ENCODE data around the gene ZNF407.

ZNF407 gene

GRCh38 chr18:74632856-74633255 is 35.2 kb downstream of the ZNF407 start:
- DNase-seq = no peak
- Mint-ChIP-seq H3K4me3 (no peak overlapping the region), H3K27me3 (ENCODE audit: low read depth, poor library complexity) (no peaks in the 10 kb centered on the region), H3K9me3 (peaks cover 6% of the 10 kb centered on the region), H3K4me1 (peaks cover 58% of the 10 kb centered on the region), H3K27ac (peak overlapping the region; percentile 64), H3K36me3 (ENCODE audit: low read depth) (peaks cover 49% of the 10 kb centered on the region)
- TF ChIP-seq CTCF (IDR thresholded peaks at IDR 0.05) = no peak

- H3K4me1 Mint-ChIP-seq = peaks cover 58% of the 10 kb centered on the region
- peak overlapping the region; percentile 64 for H3K27ac Mint-ChIP-seq
- no peak for TF ChIP-seq CTCF (IDR thresholded peaks at IDR 0.05)
- H3K36me3 Mint-ChIP-seq (ENCODE audit: low read depth) = peaks cover 48% of the 10 kb centered on the region
- no peak for DNase-seq
- H3K9me3 Mint-ChIP-seq = peaks cover 6% of the 10 kb centered on the region
- H3K4me3 Mint-ChIP-seq = no peak overlapping the region
- no peaks in the 10 kb centered on the region for H3K27me3 Mint-ChIP-seq (ENCODE audit: low read depth, poor library complexity)
Measured at GRCh38 chr18:74633652-74634352, 36.1 kb downstream of the ZNF407 start.

GRCh38 chr18:74635224-74635975 is 37.7 kb downstream of the ZNF407 start:
- Mint-ChIP-seq H3K27me3 (ENCODE audit: low read depth, poor library complexity) (no peaks in the 10 kb centered on the region), H3K4me1 (peaks cover 57% of the 10 kb centered on the region), H3K9me3 (peaks cover 6% of the 10 kb centered on the region), H3K36me3 (ENCODE audit: low read depth) (peaks cover 45% of the 10 kb centered on the region), H3K4me3 (no peak overlapping the region), H3K27ac (peak overlapping the region; percentile 20)
- TF ChIP-seq CTCF (IDR thresholded peaks at IDR 0.05) = no peak
- DNase-seq = peak; percentile 21

GRCh38 chr18:74637070-74637469 is 39.4 kb downstream of the ZNF407 start:
- Mint-ChIP-seq H3K9me3 (peaks cover 6% of the 10 kb centered on the region), H3K27ac (no peak overlapping the region), H3K36me3 (ENCODE audit: low read depth) (peaks cover 32% of the 10 kb centered on the region), H3K27me3 (ENCODE audit: low read depth, poor library complexity) (no peaks in the 10 kb centered on the region), H3K4me3 (no peak overlapping the region), H3K4me1 (peaks cover 50% of the 10 kb centered on the region)
- TF ChIP-seq CTCF (IDR thresholded peaks at IDR 0.05) = no peak
- DNase-seq = no peak

- Mint-ChIP-seq H3K4me1 (peaks cover 49% of the 10 kb centered on the region), H3K4me3 (no peak overlapping the region), H3K27ac (no peak overlapping the region), H3K27me3 (ENCODE audit: low read depth, poor library complexity) (no peaks in the 10 kb centered on the region), H3K36me3 (ENCODE audit: low read depth) (peaks cover 20% of the 10 kb centered on the region), H3K9me3 (peaks cover 3% of the 10 kb centered on the region)
- no peak for DNase-seq
- no peak for TF ChIP-seq CTCF (IDR thresholded peaks at IDR 0.05)
Measured at GRCh38 chr18:74638210-74638609, 40.5 kb downstream of the ZNF407 start.
